ENCODE results near the gene SAMD14.
"Not testable (repeated sequence)": the region's sequence is repeated elsewhere in the genome, so short reads cannot be mapped to it uniquely, and the experiment has no call there.

SAMD14 gene

GRCh38 chr17:50070908-50071680 is 58.9 kb downstream of the SAMD14 start:
- DNase-seq: no peak

GRCh38 chr17:50067996-50068395 is 62.0 kb downstream of the SAMD14 start:
- DNase-seq: no peak

GRCh38 chr17:50066995-50067394 is 63.0 kb downstream of the SAMD14 start:
- DNase-seq: no peak

- DNase-seq: no peak
These were observed 64.9 kb downstream of the SAMD14 start for GRCh38 chr17:50065056-50065455.

GRCh38 chr17:50064253-50065001 is 65.5 kb downstream of the SAMD14 start:
- DNase-seq: no peak

GRCh38 chr17:50063561-50064252 is 66.3 kb downstream of the SAMD14 start:
- no peak for DNase-seq

- DNase-seq: no peak
These were observed 67.4 kb downstream of the SAMD14 start for GRCh38 chr17:50062293-50063243.

- DNase-seq: not testable (repeated sequence)
These were observed 68.3 kb downstream of the SAMD14 start for GRCh38 chr17:50061713-50062045.

GRCh38 chr17:50060951-50061712 is 68.8 kb downstream of the SAMD14 start:
- no peak for DNase-seq
